Smooth muscle cell (in vitro differentiated cells): Measurements from ENCODE around the gene GEMIN2. TPM values are rescaled to one million over a fixed set of nuclear protein-coding genes. Genes with fewer than 3 reads are reported as not detected.

Source experiments
- DNase-seq: peaks from one replicate; lab custom pipeline; 2025; ENCODE audit not compliant: unreplicated experiment; lab: John Stamatoyannopoulos, UW
- H2AFZ ChIP-seq: fragments of 200-600 bp; sonication (generic); 2 replicates; pipeline ENCODE4 v1.6.0; 2016; ENCODE audit warnings: antibody characterized with exemption, low read depth, mild to moderate bottlenecking
- H3F3A ChIP-seq: fragments of 200-600 bp; sonication (generic); 2 replicates; pipeline ENCODE4 v1.6.0; 2017; ENCODE audit warnings: antibody characterized with exemption, low read depth
- H3K27ac ChIP-seq: fragments of 200-600 bp; sonication (generic); 2 replicates; pipeline ENCODE4 v1.5.1; 2016; ENCODE audit warnings: low read depth, mild to moderate bottlenecking
- H3K27me3 ChIP-seq: fragments of 200-600 bp; sonication (generic); 2 replicates; pipeline ENCODE4 v1.6.1; 2016; ENCODE audit warnings: low read depth, mild to moderate bottlenecking
- H3K36me3 ChIP-seq: fragments of 200-600 bp; sonication (generic); 2 replicates; pipeline ENCODE4 v1.5.1; 2016; ENCODE audit warnings: low read depth
- H3K4me1 ChIP-seq: fragments of 200-600 bp; sonication (generic); 2 replicates; pipeline ENCODE4 v1.5.1; 2016; ENCODE audit warnings: low read depth
- H3K4me2 ChIP-seq: fragments of 200-600 bp; sonication (generic); 2 replicates; pipeline ENCODE4 v1.6.0; 2016; ENCODE audit warnings: mild to moderate bottlenecking
- H3K4me3 ChIP-seq: fragments of 200-600 bp; sonication (generic); 2 replicates; pipeline ENCODE4 v1.5.1; 2016; ENCODE audit warnings: mild to moderate bottlenecking
- H3K79me2 ChIP-seq: fragments of 200-600 bp; sonication (generic); 2 replicates; pipeline ENCODE4 v1.6.0; 2016; ENCODE audit warnings: low read depth, mild to moderate bottlenecking
- H3K9ac ChIP-seq: fragments of 200-600 bp; sonication (generic); 2 replicates; pipeline ENCODE4 v1.6.0; 2016; ENCODE audit warnings: low read depth
- H3K9me3 ChIP-seq: fragments of 200-600 bp; sonication (generic); replicated peaks from 2 replicates; pipeline ENCODE4 v1.5.1; 2016; ENCODE audit warnings: low read depth
- H4K20me1 ChIP-seq: fragments of 200-600 bp; sonication (generic); 2 replicates; pipeline ENCODE4 v1.6.0; 2016; ENCODE audit warnings: low read depth
- WGBS: methylation state at CpG from one replicate; pipeline ENCODE4 v1.1.7; 2016; ENCODE audit warnings: low lambda C conversion rate; 5-methylcytosine and 5-hydroxymethylcytosine counted together
- polyA plus RNA-seq: library from polyadenylated mRNA; unstranded; fragments of >200 nt; fragmentation: Nextera tagmentation; extraction: Ambion mirVana; gene quantifications from 2 replicates; pipeline ENCODE4 v1.2.1, GENCODE V29; 2016
- total RNA-seq: library from RNA; depleted of rRNA; stranded (reverse); fragments of >200 nt; gene quantifications from 2 replicates; pipeline ENCODE4 v1.2.3, GENCODE V29; 2014
- TF ChIP-seq, protein P1 (sequence below): fragments of 200-600 bp; sonication (generic); IDR thresholded peaks from 2 replicates; pipeline ENCODE4 v1.5.1; 2017; ENCODE audit warnings: borderline replicate concordance, mild to moderate bottlenecking, antibody characterized with exemption; ENCODE audit not compliant: insufficient read depth, poor library complexity, severe bottlenecking

The GEMIN2 gene
- total and polyA plus RNA-seq, 2 experiments from 2014 or later: 18.1 to 29.6 TPM

DNA sequence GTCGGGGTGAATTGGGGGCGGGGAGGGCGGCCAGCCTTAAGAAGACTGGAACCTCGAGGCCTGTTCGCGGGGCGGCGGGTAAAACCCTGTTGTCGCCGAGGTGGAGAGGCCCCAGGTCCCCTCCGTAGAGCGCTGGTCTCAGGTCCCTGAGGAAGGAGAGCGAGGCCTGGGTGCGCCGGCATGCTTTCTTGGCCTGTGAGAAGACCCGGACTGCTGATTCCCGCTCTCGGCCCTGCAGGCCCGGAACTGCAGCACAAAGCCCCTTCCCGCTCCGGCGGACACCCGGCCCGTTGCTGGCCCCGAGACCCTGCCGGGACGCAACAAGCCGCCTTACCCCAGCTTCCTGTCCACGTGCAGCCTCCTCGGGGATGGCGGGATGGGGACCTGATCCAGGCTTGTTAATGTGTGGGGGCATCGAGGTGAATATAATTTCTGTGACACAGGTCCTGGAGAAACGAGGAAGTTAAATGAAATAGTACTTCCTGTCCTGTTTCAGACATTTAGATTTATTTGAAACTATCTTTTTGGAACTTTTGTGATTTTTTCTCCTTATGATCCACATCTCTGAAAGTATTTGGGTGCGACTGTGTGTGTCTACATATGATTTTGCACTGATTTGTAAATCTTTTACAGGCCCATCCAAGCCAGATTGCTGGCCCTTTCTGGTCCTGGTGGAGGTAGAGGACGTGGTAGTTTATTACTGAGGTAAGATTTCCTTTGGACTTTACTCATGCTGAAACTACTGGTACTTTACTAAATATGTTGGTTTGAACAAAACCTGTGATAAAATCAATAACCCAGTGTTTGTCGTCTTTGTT, 61.5 kb downstream of the GEMIN2 start:
- Histone ChIP-seq H3K9me3 (no peaks in the 10 kb centered on the region), H4K20me1 (peaks cover 48% of the 10 kb centered on the region), H3F3A (peaks cover 27% of the 10 kb centered on the region), H3K36me3 (peaks cover 37% of the 10 kb centered on the region), H3K4me3 (peak overlapping the region; percentile 99), H3K27me3 (no peaks in the 10 kb centered on the region), H3K4me1 (peaks cover 21% of the 10 kb centered on the region), H2AFZ (peak overlapping the region; percentile 37), H3K9ac (peak overlapping the region; percentile 98), H3K27ac (peak overlapping the region; percentile 89), H3K79me2 (peaks cover 53% of the 10 kb centered on the region), H3K4me2 (peak overlapping the region; percentile 98)
- WGBS: under 1% methylated on average over 26 of the region's 36 CpGs
- DNase-seq: no peak
- TF ChIP-seq, protein P1, sequence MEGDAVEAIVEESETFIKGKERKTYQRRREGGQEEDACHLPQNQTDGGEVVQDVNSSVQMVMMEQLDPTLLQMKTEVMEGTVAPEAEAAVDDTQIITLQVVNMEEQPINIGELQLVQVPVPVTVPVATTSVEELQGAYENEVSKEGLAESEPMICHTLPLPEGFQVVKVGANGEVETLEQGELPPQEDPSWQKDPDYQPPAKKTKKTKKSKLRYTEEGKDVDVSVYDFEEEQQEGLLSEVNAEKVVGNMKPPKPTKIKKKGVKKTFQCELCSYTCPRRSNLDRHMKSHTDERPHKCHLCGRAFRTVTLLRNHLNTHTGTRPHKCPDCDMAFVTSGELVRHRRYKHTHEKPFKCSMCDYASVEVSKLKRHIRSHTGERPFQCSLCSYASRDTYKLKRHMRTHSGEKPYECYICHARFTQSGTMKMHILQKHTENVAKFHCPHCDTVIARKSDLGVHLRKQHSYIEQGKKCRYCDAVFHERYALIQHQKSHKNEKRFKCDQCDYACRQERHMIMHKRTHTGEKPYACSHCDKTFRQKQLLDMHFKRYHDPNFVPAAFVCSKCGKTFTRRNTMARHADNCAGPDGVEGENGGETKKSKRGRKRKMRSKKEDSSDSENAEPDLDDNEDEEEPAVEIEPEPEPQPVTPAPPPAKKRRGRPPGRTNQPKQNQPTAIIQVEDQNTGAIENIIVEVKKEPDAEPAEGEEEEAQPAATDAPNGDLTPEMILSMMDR: no peak

DNA sequence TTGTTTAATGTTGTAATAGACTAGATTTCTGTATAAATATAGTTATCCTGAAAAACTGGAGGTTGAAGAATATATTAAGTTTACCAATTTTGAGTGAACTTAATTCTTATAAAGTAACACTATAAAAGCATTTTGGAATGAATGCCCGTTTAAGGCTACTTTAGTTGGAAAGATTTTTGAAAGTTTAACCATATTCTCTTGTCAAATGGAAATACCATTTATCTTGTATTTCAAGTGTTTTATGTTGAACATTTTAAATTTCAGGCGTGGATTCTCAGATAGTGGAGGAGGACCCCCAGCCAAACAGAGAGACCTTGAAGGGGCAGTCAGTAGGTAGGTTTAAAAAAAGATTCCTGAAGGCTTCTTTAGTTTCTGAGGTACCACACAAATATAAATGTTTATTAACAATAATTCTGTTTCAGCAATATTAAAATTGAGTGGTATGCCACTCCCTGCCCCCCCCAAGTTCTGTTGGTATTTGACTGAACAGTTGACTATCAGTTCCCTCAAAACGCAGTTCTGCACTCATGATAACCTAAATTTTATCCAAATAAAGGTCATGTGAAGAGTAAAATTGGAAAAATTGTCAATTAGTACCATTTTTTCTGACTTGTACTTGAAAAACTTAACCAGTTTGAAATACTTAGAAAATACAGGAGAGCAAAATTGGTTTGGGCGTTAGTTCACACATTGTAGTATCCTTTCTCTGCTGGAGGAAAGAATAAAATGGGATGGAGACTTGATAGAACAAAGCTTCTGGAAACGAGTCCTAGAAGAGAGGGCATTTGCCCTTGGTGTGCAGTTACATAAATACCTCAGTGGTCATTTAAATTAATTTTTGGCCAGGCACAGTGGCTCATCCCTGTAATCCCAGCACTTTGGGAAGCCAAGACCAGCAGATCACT, 62.4 kb downstream of the GEMIN2 start:
- no peak for DNase-seq
- Histone ChIP-seq H3K4me2 (peak overlapping the region; percentile 98), H3K79me2 (peaks cover 55% of the 10 kb centered on the region), H3K27me3 (no peaks in the 10 kb centered on the region), H3K9ac (peak overlapping the region; percentile 98), H2AFZ (no peak overlapping the region), H3K9me3 (no peaks in the 10 kb centered on the region), H3K36me3 (peaks cover 41% of the 10 kb centered on the region), H3F3A (peaks cover 28% of the 10 kb centered on the region), H3K4me1 (peaks cover 15% of the 10 kb centered on the region), H4K20me1 (peaks cover 55% of the 10 kb centered on the region), H3K27ac (peak overlapping the region; percentile 89), H3K4me3 (peak overlapping the region; percentile 99)
- 79% methylated on average over 5 of the region's 5 CpGs for WGBS
- TF ChIP-seq, protein P1: no peak

DNA sequence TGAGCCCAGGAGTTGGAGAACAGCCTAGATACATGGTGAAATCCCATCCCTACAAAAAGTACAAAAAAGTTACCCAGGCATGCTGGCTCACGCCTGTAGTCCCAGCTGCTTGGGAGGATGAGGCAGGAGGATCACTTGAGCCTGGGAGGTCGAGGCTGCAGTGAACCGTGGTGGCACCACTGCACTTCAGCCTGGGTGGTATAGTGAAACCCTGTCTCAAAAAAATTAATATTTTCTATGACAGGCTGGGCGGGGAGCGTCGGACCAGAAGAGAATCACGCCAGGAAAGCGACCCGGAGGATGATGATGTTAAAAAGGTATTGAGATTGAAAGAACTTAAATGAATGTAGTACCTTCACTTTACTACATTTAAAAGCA, 63.0 kb downstream of the GEMIN2 start:
- H3K9ac ChIP-seq: peak overlapping the region; percentile 9
- peaks cover 35% of the 10 kb centered on the region for H3F3A ChIP-seq
- no peak for DNase-seq
- peaks cover 48% of the 10 kb centered on the region for H3K36me3 ChIP-seq
- H3K9me3 ChIP-seq: no peaks in the 10 kb centered on the region
- H2AFZ ChIP-seq: no peak overlapping the region
- no peaks in the 10 kb centered on the region for H3K27me3 ChIP-seq
- H3K4me1 ChIP-seq: peaks cover 15% of the 10 kb centered on the region
- H3K4me2 ChIP-seq: peak overlapping the region; percentile 98
- 98% methylated on average over 9 of the region's 9 CpGs for WGBS
- peak overlapping the region; percentile 36 for H3K27ac ChIP-seq
- H3K4me3 ChIP-seq: no peak overlapping the region
- TF ChIP-seq, protein P1: no peak
- peaks cover 55% of the 10 kb centered on the region for H3K79me2 ChIP-seq
- peaks cover 62% of the 10 kb centered on the region for H4K20me1 ChIP-seq
